Vagina (tissue), 2 donors: ENCODE data around the gene CELF5.

ENCODE experiments used
- CTCF ChIP-seq, 3 experiments: fragments of 450-650 bp in 2 of 3; fragments of 200-600 bp in 1 of 3; sonication (generic) in 1 of 3; IDR thresholded peaks; one replicate each; pipeline ENCODE4 v1.5.1; 2017 to 2019; ENCODE audit warnings: antibody characterized with exemption in 3 of 3, mild to moderate bottlenecking in 2 of 3, moderate library complexity in 2 of 3
- POLR2AphosphoS5 ChIP-seq, 2 donors: sonication (generic); formaldehyde crosslinking; IDR thresholded peaks; one replicate each; pipeline ENCODE4 v1.9.0; 2017; ENCODE audit warnings: antibody characterized with exemption in 2 of 2, mild to moderate bottlenecking in 2 of 2, low read depth in 1 of 2; ENCODE audit not compliant: insufficient read depth in 1 of 2

- no peak for TF ChIP-seq CTCF (IDR thresholded peaks at IDR 0.05)
- TF ChIP-seq POLR2AphosphoS5 (IDR thresholded peaks at IDR 0.05; ENCODE audit: insufficient read depth in 1 of 2, low read depth in 1 of 2) = no peak
These were observed 69.8 kb downstream of the CELF5 start for GRCh38 chr19:3294080-3294850.
